Prostate gland (tissue), 2 donors: ENCODE results near the gene CEP104.

Source experiments
- POLR2A ChIP-seq: fragments of 450-650 bp; IDR thresholded peaks from one replicate; pipeline ENCODE4 v1.6.1; 2016; ENCODE audit warnings: antibody characterized with exemption, mild to moderate bottlenecking
- TF ChIP-seq, protein P1 (sequence below), 4 experiments: fragments of 200-600 bp in 2 of 4; fragments of 450-650 bp in 2 of 4; sonication (generic) in 2 of 4; IDR thresholded peaks; 1 replicate in 3 of 4; 2 replicates in 1 of 4; pipeline ENCODE4 v1.5.1; 2016 to 2019; ENCODE audit warnings: antibody characterized with exemption in 4 of 4, mild to moderate bottlenecking in 2 of 4, moderate library complexity in 2 of 4

DNA sequence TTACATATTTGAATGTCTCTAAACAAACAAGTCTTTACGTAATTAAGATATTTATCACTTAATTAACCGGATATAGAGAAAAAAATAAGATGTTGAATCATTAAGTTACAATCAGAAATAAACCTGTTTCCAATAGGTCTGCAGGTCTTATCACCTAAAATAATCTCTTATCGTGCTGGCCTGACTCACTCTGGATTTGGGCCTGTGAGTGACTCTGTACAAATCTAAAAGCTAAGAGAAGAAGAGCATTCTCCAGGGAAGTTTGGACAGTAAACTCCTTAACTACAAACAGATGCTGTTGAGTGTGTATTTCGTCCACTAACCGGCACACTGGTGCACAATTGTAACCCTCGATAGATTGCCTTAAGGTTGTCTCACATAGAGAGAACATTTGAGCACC lies 25.3 kb downstream of the CEP104 start:
- TF ChIP-seq, protein P1, sequence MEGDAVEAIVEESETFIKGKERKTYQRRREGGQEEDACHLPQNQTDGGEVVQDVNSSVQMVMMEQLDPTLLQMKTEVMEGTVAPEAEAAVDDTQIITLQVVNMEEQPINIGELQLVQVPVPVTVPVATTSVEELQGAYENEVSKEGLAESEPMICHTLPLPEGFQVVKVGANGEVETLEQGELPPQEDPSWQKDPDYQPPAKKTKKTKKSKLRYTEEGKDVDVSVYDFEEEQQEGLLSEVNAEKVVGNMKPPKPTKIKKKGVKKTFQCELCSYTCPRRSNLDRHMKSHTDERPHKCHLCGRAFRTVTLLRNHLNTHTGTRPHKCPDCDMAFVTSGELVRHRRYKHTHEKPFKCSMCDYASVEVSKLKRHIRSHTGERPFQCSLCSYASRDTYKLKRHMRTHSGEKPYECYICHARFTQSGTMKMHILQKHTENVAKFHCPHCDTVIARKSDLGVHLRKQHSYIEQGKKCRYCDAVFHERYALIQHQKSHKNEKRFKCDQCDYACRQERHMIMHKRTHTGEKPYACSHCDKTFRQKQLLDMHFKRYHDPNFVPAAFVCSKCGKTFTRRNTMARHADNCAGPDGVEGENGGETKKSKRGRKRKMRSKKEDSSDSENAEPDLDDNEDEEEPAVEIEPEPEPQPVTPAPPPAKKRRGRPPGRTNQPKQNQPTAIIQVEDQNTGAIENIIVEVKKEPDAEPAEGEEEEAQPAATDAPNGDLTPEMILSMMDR (IDR thresholded peaks at IDR 0.05) = no peak
- TF ChIP-seq POLR2A = no peak
